ENCODE measurements around the gene SDF2L1. TPM values are rescaled to one million over a fixed set of nuclear protein-coding genes. Genes with fewer than 3 reads are reported as not detected.

SDF2L1 gene
- total and polyA plus RNA-seq, 10 of the 15 experiments (the other 5 are each of a cell fraction or from before 2014, with no cell fraction given), result 3.0 to 214 (median 55.5) TPM

GRCh38 chr22:21628386-21629254 is 13.5 kb upstream of the SDF2L1 start (continued):
- TF ChIP-seq ZBTB40 (IDR thresholded peaks at IDR 0.05; ENCODE audit: borderline replicate concordance) (no peak), BCLAF1 (IDR thresholded peaks at IDR 0.05) (no peak; the same call in 1 of the 2 replicates), PAX5 (IDR thresholded peaks at IDR 0.05; ENCODE audit: borderline replicate concordance, low read depth, low read length) (0 out of 2 replicates have a peak, but pooled peaks have one; percentile 4), ZBTB33 (IDR thresholded peaks at IDR 0.05) (0 out of 2 replicates have a peak, but pooled peaks have one; percentile 47), LARP7 (IDR thresholded peaks at IDR 0.05) (peak; percentile 70), NFYA (IDR thresholded peaks at IDR 0.05; ENCODE audit: borderline replicate concordance, low read depth, low read length) (no peak), BACH1 (IDR thresholded peaks at IDR 0.05; ENCODE audit: borderline replicate concordance) (peak; percentile 74), ZNF384 (IDR thresholded peaks at IDR 0.05; ENCODE audit: borderline replicate concordance, low read depth, low read length) (no peak), NR2F1 (conservative IDR thresholded peaks at IDR 0.05) (0 out of 2 replicates have a peak, but pooled peaks have one; percentile 25), BCL3 (IDR thresholded peaks at IDR 0.05; ENCODE audit: borderline replicate concordance, insufficient read depth, low read depth, low read length, poor library complexity, severe bottlenecking) (peak; percentile 47), ZNF217 (IDR thresholded peaks at IDR 0.05) (0 out of 2 replicates have a peak, but pooled peaks have one; percentile 25), USF1 (IDR thresholded peaks at IDR 0.05; ENCODE audit: borderline replicate concordance, extremely low read length, insufficient read depth, low read depth, low read length) (no peak)

Measured in GM12878 (cell line).